ENCODE results near the gene DNAJC8.

DNAJC8 gene, protein sequence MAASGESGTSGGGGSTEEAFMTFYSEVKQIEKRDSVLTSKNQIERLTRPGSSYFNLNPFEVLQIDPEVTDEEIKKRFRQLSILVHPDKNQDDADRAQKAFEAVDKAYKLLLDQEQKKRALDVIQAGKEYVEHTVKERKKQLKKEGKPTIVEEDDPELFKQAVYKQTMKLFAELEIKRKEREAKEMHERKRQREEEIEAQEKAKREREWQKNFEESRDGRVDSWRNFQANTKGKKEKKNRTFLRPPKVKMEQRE

DNA sequence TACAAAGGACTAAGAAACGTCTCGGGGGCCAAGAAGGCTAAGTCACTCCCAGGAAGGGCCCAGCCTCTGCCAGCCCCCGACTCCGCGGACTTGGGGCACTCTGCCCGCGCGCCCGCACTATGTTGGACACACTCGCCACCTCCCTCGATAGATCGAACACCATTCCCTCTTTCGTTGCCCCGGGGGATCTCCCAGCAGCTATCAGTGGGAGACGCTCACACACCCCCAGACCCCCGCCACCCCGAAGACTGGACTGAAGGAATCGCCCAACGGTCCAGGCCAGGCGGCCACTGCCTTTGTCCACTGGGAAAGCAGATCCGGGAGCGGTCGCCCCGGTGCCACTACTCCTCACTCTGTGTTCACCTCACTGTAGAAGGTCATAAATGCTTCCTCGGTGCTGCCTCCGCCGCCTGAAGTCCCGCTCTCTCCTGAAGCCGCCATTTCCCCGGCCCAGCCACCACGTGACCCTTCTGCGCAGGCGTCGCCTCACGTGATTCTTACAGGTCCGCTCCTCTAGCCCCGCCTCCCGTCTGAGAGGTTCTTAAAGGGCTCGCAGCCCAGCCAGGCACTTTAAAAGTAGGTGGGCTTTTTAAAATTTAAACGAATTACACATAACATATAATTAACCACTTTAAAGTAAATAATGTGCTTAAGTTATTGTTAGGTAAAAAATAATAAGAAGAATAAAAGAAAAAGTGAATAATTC lies at the start of gene DNAJC8:
TSS of gene DNAJC8 (minus strand) at position 472 of the 706 bp plus-strand sequence. CDS start at position 441, 31 bp downstream.
- peak; percentile 93 to 94 for DNase-seq

DNA sequence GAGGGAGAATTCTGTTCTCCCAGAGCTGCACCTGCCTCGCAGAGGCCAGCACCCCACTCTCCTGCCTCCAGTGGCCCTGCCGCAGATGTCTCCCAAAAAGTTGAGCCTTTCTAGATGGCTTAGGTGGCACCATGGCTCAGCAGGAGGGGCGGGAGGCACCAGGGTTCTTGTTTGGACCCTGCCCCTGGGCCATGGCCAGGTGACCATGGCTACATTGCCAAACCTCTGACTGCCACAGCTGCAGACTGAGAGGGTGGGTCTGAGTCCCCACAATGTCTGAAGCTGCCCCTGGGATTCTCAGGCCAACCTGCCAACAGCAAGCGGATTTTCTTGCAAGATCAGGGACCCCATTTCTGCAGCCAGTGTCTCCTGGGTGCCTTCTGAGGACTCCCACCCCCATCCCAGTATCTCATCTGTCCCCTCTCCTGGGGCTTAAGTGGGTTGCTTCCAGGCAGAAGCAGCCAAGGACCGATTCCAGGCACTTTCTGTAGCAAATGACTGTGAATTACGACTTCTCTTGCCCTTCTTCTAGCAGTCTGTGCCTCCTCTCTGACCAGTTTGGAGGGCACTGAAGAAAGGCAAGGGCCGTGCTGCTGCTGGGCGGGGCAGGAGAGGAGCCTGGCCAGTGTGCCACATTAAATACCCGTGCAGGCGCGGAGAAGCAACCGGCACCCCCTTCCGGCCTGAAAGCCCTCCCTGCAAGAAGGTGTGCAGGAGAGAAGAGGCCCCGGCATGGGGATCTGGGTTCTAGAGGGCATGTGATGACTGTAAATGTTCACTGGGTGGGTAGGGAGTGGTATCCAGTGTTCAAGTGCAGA lies 49.0 kb upstream of the DNAJC8 start:
- DNase-seq = no peak

DNA sequence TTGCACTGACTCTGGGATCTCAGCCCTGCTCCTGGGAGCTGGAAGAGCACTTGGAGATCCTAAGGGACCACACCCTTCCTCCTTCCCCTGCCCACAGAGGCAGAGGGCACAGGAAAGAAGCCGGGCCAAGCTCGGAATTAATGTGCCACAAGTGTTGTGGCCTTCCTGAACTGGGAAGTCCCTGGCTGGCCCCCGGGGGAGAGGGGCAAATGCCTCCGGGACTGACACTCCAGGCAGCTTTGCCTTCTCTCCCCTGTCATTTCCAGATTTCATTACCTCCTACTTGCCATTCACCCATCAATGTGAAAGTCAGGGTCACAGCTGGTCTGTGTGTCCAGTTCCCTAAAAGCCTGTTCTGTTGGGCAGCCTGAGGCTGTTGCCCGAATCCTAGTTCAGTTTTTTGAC lies 48.1 kb upstream of the DNAJC8 start:
- DNase-seq = no peak

DNA sequence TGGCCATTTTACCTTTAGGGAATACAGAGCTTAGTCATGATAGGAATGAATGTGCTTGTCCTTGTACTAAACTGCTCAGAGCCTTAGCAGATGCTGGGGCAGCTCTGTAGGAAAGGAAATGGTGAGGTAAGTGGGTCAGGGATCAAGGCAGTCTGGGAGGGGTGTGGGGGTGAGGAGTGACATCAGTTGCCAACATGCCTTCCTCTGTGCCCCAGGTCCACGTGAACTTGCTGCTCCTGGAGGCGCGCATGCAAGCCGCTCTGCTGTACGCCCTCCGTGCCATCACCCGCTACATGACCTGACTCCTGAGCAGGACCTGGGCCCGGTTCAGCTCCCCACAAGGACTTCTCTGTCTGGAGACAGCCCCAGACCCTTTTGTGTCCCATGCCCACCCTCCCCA lies 47.7 kb upstream of the DNAJC8 start:
- DNase-seq = no peak

DNA sequence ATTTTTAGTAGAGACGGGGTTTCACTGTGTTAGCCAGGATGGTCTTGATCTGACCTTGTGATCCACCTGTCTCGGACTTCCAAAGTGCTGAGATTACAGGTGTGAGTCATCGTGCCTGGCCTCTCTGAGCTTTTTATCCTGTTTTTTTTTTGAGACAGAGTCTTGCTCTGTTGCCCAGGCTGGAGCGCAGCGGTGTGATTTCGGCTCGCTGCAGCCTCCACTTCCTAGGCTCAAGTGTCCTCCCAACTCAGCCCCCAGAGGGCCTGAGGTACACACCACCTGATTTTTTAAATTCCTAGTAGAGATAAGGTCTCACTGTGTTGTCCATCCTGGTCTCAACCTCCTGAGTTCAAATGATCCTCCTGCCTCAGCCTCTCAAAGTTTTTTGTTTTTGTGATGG lies 46.9 kb upstream of the DNAJC8 start:
- DNase-seq = no peak

DNA sequence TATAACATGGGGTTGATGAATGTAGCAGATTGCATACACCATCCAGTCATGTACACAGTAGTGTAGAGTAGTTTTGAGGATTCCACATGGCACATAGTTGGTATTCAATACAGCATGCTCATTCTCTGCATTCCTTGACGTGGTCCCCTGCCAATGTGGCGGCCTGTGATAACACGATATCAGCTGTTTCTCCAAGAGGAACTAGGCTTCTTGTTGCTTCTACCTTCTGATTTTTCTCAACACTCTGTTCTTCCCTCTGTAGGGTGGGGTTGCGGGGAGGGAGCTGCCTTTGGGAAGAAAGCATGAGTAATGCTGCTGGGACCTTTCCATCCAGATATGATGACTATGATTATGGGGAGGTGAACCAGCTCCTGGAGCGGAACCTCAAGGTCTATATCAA lies 45.9 kb upstream of the DNAJC8 start:
- DNase-seq = no peak

DNA sequence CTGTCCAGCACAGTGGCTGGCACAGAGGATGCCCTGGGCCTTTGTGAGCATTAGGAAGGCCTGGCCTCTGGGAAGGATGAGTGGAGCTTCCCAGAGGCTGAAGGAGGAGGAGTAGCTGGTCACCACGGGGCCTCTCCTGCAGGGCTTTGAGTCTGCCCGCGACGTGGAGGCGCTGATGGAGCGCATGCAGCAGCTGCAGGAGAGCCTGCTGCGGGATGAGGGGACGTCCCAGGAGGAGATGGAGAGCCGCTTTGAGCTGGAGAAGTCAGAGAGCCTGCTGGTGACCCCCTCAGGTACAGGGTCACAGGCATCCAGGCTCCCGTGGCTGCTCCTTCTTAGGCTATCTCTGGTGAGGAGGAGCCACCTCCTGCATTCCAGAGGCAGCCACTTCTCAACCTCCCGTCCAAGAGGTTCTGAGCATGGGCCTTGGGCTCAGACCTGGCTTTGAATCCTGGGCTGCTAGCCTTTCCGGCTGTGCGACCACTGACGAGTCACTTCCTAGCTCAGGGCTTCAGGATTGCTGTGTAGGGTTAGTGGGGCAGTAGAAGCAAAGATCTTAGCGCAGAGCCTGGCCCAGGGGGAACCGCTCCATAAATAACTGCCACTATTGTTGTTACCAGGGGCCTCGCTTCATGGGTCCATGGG lies 40.5 kb upstream of the DNAJC8 start:
- DNase-seq = no peak

DNA sequence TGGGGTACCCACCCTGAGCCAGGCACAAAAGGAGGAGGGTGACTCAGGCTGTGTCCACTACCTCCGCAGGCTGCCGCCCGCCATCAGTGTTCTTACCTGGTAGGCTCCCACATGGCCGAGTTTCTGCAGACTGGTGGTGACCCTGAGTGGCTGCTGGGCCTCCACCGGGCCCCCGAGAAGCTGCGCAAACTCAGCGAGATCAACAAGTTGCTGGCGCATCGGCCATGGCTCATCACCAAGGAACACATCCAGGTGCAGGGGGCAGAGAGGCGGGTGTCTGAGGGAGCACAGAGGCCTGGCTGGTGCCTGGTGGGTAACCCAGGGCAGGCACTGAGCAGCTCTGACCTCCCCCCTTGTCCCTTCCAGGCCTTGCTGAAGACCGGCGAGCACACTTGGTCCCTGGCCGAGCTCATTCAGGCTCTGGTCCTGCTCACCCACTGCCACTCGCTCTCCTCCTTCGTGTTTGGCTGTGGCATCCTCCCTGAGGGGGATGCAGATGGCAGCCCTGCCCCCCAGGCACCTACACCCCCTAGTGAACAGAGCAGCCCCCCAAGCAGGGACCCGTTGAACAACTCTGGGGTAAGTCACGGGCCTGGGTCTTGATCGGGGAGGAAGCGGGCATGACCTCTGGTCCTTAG lies 39.5 kb upstream of the DNAJC8 start:
- DNase-seq = no peak

DNA sequence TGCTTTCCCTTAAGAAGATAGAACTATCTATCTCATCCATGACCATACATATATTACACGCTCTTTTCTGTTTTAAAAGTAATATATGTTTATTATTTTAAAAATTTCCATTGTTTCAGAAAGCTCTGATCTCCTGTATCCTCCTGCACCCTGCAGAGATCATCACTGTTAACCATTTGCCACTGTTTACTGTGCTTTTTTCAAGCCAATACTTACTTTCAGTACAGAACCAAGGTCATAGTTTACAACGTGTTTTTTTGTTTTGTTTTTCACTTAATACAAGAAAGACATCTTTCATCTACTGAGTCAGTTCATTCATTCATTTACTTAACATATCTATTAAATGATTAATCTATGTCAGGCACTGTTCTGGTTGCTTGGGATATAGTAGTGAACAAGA lies 36.7 kb upstream of the DNAJC8 start:
- DNase-seq = no peak

DNA sequence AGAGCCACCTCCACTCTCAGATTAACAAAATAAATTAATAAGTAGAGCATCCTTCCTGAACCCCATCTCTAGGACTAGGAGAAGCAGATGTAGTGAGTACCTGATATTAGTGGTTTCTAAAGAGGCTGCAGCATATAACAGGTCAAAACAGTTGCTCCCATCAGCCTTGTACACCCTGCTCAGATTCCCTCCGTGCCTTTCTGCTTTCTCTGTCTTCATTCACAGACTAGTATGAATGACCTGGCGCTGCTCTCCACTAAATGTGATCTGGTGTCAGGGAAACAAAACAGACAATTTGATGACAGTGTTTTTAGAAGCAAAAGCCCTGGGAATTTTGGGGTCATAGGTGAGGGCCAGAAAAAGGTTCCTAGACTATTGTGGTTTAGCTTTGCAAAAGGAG lies 34.8 kb upstream of the DNAJC8 start:
- DNase-seq = no peak

DNA sequence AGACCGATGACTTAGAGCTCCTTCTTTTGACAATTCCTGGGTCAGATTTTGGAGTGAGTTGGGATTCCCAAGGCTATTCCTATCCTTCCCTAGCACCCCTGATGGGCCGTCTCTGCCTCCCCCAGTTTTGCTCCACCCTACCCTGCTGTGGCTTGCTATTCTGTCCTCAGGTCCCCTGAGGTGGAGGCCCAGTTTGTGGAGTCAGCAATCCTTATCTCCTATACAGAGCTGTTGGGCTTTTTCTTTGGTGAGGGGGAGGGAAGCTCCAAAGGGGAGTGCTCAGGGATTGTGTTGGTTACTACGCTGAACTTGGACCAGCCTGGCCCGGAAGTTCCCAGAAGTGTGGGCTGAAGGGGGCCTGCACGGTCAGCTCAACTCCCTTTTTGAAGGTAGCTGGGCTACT lies 34.1 kb upstream of the DNAJC8 start:
- DNase-seq = no peak

DNA sequence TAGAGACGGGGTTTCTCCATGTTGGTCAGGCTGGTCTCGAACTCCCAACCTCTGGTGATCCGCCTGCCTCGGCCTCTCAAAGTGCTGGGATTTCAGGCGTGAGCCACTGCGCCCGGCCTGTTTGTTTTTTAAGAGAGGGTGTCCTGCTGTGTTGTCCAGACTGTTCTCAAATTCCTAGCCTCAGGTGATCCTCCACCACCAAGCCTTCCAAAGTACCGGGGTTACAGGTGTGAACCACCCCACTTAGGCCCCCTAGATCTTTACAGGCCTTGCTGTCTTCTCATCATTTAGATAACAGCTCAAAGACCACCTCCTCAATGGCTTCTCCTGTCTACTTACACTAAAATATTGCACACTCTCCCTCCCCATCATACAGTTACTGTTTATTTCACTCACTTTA lies 32.7 kb upstream of the DNAJC8 start:
- DNase-seq = no peak

DNA sequence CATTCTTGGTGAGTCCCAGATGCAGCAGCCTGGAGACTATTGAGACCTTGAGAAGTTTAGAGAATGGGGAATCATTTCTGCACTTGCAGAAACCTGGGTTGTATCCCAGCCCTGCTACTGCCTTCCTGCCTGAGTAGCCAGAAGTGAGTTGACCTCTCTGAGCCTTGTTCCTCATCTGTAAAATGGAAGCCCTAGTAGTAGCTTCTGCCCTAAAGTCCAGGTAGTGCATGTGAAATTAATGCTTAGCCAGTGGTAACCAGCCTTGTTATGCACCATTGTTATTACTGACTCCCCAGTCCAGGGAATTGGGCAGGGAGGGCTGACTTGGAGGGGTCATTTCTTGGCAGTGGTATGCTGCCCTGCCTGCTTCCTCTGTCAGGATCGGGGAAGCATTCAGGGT lies 32.1 kb upstream of the DNAJC8 start:
- DNase-seq = no peak

DNA sequence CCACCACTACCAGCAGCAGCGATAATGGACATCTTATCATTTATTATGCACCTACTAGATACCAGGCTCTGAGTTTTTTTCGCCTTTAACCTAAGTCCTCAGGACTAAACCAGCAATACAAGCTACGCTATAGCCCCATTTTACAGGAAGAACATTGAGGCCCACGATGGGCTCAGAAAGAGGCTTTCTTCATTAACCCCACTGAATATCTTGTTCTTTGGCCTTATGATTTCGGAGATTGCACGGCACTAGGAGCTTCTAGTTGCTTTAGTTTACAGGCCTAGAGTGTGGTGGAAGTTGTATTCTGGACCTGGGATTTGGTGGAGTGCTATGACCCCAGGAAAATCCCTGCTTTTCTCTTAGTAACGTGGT lies 28.0 kb upstream of the DNAJC8 start:
- no peak for DNase-seq

DNA sequence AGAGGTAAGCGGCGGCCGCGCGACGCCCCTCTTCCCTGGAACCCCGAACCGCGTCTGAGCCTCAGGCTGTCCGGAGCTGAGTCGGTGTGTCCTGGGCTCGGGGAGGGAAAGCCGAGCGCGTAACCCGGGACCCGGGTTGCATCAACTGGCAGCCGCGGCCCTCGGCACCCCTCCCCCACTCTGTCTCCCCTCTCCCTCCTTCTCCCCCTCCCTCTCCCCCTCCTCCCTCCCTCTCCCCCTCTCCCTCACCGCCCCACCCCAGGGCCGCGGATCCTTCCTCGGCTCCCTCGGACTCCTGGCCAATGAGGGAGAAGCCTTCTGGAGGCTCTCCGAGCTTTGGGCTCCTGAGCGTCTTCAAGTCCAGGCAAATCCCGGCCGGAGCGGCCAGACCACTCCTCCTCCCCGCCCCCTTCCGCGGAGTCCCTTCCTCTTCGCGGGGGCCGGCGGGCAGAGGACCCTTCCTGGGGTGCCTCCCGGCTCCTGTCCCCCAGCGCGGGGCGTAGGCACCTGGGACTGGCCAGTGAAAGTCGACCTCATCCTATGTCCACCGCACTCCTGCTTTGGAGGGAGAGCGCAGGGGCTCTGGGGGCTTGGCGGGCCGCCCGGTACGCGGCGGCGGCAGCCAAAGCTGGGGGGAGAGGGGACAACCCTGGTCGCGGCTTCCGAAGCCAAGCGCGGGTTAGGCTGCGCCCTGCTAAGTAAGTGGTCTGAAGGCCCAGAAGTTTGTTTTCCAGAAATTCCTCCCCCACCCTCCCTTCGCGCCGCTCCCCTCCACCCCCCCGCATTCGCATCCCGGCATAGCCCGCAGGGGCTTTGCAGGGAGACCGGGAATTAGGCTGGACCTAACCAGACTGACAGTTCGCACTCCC lies 27.3 kb upstream of the DNAJC8 start:
- DNase-seq = peak; percentile 21 to 31

DNA sequence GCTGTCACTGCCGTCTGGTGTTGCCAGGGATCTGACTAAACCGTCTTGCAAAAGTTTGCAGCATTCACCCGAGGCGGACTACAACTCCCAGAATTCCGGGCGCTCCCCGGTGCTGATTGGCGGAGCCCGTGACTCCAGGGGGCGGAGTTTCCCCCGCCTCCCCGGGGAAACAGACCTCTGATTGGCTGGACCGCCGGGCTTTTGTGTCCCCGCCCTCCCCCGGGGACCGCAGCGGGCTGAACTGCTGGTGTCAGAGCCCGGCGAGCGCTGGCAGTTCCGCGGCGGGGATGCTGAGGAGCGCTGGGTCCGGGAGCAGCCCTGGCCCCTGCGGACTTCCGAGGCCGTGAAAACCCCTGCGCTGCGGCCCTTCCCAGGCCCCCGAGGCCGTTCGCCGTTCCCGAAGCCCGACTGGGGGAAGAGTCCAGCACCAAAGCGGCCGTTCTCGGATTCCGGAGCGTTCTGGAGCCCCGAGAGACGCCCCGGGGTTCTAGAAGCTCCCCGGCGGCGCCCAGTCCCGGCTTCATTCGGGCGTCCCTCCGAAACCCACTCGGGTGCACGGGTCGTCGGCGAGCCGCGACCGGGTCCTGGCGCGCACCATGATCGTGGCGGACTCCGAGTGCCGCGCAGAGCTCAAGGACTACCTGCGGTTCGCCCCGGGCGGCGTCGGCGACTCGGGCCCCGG lies 26.6 kb upstream of the DNAJC8 start, which contains the start of gene SESN2:
TSS of gene SESN2 (plus strand) at position 267 of the 682 bp plus-strand sequence. CDS start at position 597, 330 bp downstream.
- peak; percentile 99 for DNase-seq

DNA sequence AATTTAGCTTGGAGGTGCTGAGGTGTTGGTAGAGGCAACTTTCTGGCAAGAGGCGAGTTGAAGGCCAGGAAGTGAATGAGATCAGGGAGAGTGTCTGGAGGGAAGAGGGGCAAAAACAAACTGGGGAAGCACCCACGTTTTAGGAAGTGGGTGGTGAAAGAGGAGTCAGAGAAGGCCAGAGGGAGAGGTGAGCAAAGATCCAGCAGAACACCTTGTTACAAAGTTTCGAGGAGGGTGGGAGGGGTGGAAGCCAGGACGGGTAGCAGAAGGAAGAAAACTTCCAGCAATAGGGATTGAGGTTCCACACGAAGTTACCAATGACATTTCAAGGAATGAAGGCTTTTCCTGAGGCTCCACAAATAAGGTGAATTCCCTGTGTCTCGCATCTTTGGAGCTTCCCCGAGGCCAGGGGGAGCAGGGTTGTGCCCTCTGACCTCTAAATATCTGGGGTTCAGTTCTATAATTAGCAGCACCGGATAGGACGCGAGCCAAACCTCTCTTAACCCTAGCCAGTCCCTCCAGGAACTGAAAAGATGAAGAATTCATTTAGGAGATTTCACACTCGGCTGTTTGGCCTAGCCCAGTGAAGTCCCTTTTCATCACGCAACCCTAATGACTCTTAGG lies 25.9 kb upstream of the DNAJC8 start:
- no peak for DNase-seq

DNA sequence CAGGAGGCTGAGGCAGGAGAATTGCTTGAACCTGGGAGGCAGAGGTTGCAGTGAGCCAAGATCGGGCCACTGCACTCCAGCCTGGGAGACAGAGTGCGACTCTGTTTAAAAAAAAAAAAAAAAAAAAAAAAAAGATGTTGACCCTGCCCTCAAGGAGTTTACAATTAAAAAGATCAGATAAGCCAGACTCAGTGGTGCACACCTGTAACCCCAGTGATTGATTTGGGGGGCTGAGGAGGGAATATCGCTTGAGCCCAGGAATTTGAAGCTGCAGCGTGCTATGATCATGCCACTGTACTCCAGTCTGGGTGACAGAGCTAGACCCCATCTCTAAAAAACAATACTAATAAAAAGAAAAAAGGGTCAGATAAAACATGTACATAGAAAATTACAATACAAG lies 24.9 kb upstream of the DNAJC8 start:
- no peak for DNase-seq

DNA sequence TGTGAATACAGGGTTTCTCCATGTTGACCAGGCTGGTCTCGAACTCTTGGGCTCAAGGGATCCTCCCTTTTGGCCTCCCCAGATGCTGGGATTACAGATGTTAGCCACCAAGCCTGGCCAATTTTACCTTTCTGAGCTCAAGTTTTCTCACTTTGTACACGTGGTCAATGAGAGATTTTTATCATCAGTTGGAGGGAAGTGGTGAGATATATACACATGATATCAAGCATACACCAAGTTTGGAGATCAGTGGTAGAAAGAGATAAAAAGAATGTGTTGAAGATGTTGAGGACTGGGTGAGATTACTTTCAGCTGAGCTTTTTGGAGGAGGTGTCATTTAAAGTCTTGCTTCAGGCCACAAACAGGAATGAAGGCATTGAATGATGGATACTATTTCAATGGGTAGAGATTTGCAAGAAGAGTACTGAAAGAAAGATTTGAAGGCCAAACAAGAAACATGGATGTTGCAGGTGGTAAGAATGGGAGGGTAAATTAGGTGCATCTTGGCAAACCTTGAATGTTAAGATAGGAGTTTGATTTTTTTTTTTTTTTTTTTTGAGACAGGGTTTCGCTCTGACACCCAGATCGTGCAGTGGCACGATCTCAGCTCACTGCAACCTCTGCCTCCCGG lies 23.5 kb upstream of the DNAJC8 start:
- DNase-seq = peak in 1 of 2 donors; percentile 79

DNA sequence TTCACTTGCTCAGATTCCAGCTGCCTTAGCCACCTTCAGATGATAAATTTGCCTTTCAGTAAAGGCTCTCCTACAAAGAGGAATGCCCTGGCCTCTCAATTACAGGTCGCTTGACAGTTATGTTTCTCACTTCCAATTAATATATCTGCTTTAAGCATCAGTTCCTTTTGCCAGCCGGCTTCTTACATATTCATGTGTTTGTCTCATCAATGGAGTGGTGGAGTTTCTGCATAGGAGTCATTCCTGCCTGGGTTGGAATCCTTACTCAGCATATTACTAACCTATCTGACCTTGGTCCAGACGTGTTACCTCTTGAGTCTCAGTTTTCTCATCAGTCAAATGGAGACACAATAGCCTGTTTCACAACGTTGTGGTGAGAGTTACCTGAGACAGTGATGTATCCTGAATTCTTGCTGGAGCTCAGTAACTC lies 17.1 kb upstream of the DNAJC8 start:
- DNase-seq = no peak
